ENCODE measurements around the gene SND1.
A peak's percentile ranks its signal among the peaks of the same experiment; 100 is the strongest.

Gene SND1

DNA sequence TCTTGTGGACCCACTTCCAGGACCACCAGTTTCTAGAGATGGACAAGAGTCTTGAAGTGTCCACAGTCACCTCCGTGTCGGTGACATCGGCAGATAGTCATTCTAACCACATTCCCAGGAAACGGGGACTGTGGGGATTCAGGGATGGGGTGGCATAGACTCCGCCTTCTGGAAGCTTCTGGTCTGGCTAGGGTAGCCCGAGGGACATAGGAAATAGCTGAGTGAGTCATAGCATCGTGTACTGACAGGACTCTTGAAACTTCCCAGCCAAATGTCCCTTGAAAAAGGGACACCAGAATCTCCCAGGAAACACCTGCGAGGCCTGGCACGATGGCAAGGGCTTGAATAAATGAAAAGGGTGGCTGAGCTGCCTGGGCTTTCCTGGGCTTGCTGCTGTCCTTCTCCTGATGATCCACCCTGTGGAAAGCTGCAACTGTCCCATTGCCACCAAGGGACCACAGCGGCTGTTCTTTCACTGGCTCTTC is 463.4 kb downstream of the SND1 start:
- 57% methylated on average over 7 of the region's 10 CpGs for WGBS
- Histone ChIP-seq H2AFZ (ENCODE audit: low read depth, low read length) (no peak overlapping the region), H2BK5ac (ENCODE audit: low read depth, low read length, poor library complexity, severe bottlenecking) (no peak overlapping the region), H2BK15ac (ENCODE audit: low read depth, poor library complexity, severe bottlenecking) (no peak overlapping the region), H3K36me3 (ENCODE audit: control insufficient read depth in 1 of 2, insufficient read depth in 2 of 2, low read depth in 1 of 2, low read length in 2 of 2) (no peaks in the 10 kb centered on the region), H3K23ac (ENCODE audit: low read length in 2 of 2) (no peak overlapping the region), H3K27ac (ENCODE audit: low read length, poor library complexity, severe bottlenecking) (no peak overlapping the region), H3K4me3 (ENCODE audit: insufficient read depth in 1 of 2, low read depth in 1 of 2, low read length in 2 of 2) (no peak overlapping the region), H3K14ac (ENCODE audit: low read length in 2 of 2) (no peak overlapping the region), H3K9me3 (ENCODE audit: control insufficient read depth, low read length) (no peaks in the 10 kb centered on the region), H2BK12ac (ENCODE audit: low read length in 2 of 2) (no peak overlapping the region), H3K18ac (ENCODE audit: low read depth in 1 of 2, low read length in 2 of 2) (no peak overlapping the region), H3K4me1 (ENCODE audit: control insufficient read depth, insufficient read depth, low read depth, low read length) (peaks cover 6% of the 10 kb centered on the region), H4K8ac (ENCODE audit: low read length) (no peak overlapping the region), H3K9ac (ENCODE audit: low read length) (no peak overlapping the region), H2AK5ac (ENCODE audit: low read length, severe bottlenecking) (no peak overlapping the region), H4K91ac (ENCODE audit: low read length) (no peak overlapping the region), H2BK120ac (ENCODE audit: low read depth, low read length) (no peak overlapping the region), H3K4ac (ENCODE audit: low read depth in 1 of 2, low read length in 2 of 2) (no peak overlapping the region), H3K79me1 (replicated peaks; ENCODE audit: low read length, poor library complexity, severe bottlenecking) (no peaks in the 10 kb centered on the region), H3K4me2 (ENCODE audit: low read length, poor library complexity, severe bottlenecking) (no peak overlapping the region), H3K27me3 (ENCODE audit: control insufficient read depth in 1 of 2, insufficient read depth in 1 of 2, low read length in 2 of 2) (peaks cover 37 to 62% of the 10 kb centered on the region in 2 experiments)
- peak; percentile 57 for DNase-seq

- DNase-seq, result no peak
- H3K4me2 ChIP-seq (ENCODE audit: low read length, poor library complexity, severe bottlenecking), result no peak overlapping the region
- H3K27ac ChIP-seq (ENCODE audit: low read length, poor library complexity, severe bottlenecking), result no peak overlapping the region
- no peak overlapping the region for H3K14ac ChIP-seq (ENCODE audit: low read length in 2 of 2)
- H3K18ac ChIP-seq (ENCODE audit: low read depth in 1 of 2, low read length in 2 of 2), result no peak overlapping the region
- no peak overlapping the region for H2BK12ac ChIP-seq (ENCODE audit: low read length in 2 of 2)
- H3K27me3 ChIP-seq (ENCODE audit: control insufficient read depth in 1 of 2, insufficient read depth in 1 of 2, low read length in 2 of 2), result peaks cover 35 to 67% of the 10 kb centered on the region in 2 experiments
- peaks cover 6% of the 10 kb centered on the region for H3K4me1 ChIP-seq (ENCODE audit: control insufficient read depth, insufficient read depth, low read depth, low read length)
- no peak overlapping the region for H3K4me3 ChIP-seq (ENCODE audit: insufficient read depth in 1 of 2, low read depth in 1 of 2, low read length in 2 of 2)
- H2AK5ac ChIP-seq (ENCODE audit: low read length, severe bottlenecking), result no peak overlapping the region
- H3K79me1 ChIP-seq (replicated peaks; ENCODE audit: low read length, poor library complexity, severe bottlenecking), result no peaks in the 10 kb centered on the region
- H4K91ac ChIP-seq (ENCODE audit: low read length), result no peak overlapping the region
- H3K23ac ChIP-seq (ENCODE audit: low read length in 2 of 2), result peak overlapping the region in 1 of 2 experiments; percentile 48
- no peak overlapping the region for H2BK15ac ChIP-seq (ENCODE audit: low read depth, poor library complexity, severe bottlenecking)
- no peak overlapping the region for H3K9ac ChIP-seq (ENCODE audit: low read length)
- WGBS, result 88% methylated on average over 16 of the region's 16 CpGs
- no peak overlapping the region for H2BK5ac ChIP-seq (ENCODE audit: low read depth, low read length, poor library complexity, severe bottlenecking)
- no peak overlapping the region for H3K4ac ChIP-seq (ENCODE audit: low read depth in 1 of 2, low read length in 2 of 2)
- H2AFZ ChIP-seq (ENCODE audit: low read depth, low read length), result no peak overlapping the region
- H3K9me3 ChIP-seq (ENCODE audit: control insufficient read depth, low read length), result no peaks in the 10 kb centered on the region
- no peak overlapping the region for H4K8ac ChIP-seq (ENCODE audit: low read length)
- no peak overlapping the region for H2BK120ac ChIP-seq (ENCODE audit: low read depth, low read length)
- H3K36me3 ChIP-seq (ENCODE audit: control insufficient read depth in 1 of 2, insufficient read depth in 2 of 2, low read depth in 1 of 2, low read length in 2 of 2), result no peaks in the 10 kb centered on the region
These were observed 464.1 kb downstream of the SND1 start for GRCh38 chr7:128115821-128116723.

DNA sequence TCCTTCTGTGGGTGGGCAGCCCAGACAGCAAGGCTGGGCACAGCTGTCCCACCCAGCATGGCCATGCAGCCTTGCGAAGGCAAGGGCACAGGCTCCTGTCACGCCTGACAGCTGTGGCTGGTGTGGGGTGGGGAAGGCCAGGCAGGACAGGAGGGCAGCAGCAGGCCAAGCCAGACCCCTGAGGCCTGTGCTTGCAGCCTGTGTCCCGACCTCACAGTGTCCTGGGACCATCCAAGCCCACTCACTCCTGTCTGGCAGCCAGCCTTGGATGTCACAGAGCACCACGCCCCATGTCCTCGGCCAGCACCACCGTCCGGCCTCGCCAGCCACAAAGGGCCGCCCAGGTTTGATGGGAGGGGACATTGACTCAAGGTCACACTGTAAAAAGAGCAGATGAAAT is 464.7 kb downstream of the SND1 start:
- H3K9ac ChIP-seq (ENCODE audit: low read length), result no peak overlapping the region
- DNase-seq, result no peak
- no peak overlapping the region for H2AFZ ChIP-seq (ENCODE audit: low read depth, low read length)
- no peaks in the 10 kb centered on the region for H3K9me3 ChIP-seq (ENCODE audit: control insufficient read depth, low read length)
- no peaks in the 10 kb centered on the region for H3K79me1 ChIP-seq (replicated peaks; ENCODE audit: low read length, poor library complexity, severe bottlenecking)
- peaks cover 37 to 66% of the 10 kb centered on the region in 2 experiments for H3K27me3 ChIP-seq (ENCODE audit: control insufficient read depth in 1 of 2, insufficient read depth in 1 of 2, low read length in 2 of 2)
- H3K36me3 ChIP-seq (ENCODE audit: control insufficient read depth in 1 of 2, insufficient read depth in 2 of 2, low read depth in 1 of 2, low read length in 2 of 2), result no peaks in the 10 kb centered on the region
- peaks cover 6% of the 10 kb centered on the region for H3K4me1 ChIP-seq (ENCODE audit: control insufficient read depth, insufficient read depth, low read depth, low read length)
- no peak overlapping the region for H2BK120ac ChIP-seq (ENCODE audit: low read depth, low read length)
- no peak overlapping the region for H3K4me2 ChIP-seq (ENCODE audit: low read length, poor library complexity, severe bottlenecking)
- H3K18ac ChIP-seq (ENCODE audit: low read depth in 1 of 2, low read length in 2 of 2), result no peak overlapping the region
- no peak overlapping the region for H2BK12ac ChIP-seq (ENCODE audit: low read length in 2 of 2)
- H4K8ac ChIP-seq (ENCODE audit: low read length), result no peak overlapping the region
- no peak overlapping the region for H3K23ac ChIP-seq (ENCODE audit: low read length in 2 of 2)
- H3K4me3 ChIP-seq (ENCODE audit: insufficient read depth in 1 of 2, low read depth in 1 of 2, low read length in 2 of 2), result no peak overlapping the region
- H3K4ac ChIP-seq (ENCODE audit: low read depth in 1 of 2, low read length in 2 of 2), result no peak overlapping the region
- H4K91ac ChIP-seq (ENCODE audit: low read length), result peak overlapping the region; percentile 45
- no peak overlapping the region for H3K27ac ChIP-seq (ENCODE audit: low read length, poor library complexity, severe bottlenecking)
- H2BK5ac ChIP-seq (ENCODE audit: low read depth, low read length, poor library complexity, severe bottlenecking), result no peak overlapping the region
- H3K14ac ChIP-seq (ENCODE audit: low read length in 2 of 2), result peak overlapping the region in 1 of 2 experiments; percentile 41
- 88% methylated on average over 9 of the region's 9 CpGs for WGBS
- H2BK15ac ChIP-seq (ENCODE audit: low read depth, poor library complexity, severe bottlenecking), result no peak overlapping the region
- H2AK5ac ChIP-seq (ENCODE audit: low read length, severe bottlenecking), result no peak overlapping the region

DNA sequence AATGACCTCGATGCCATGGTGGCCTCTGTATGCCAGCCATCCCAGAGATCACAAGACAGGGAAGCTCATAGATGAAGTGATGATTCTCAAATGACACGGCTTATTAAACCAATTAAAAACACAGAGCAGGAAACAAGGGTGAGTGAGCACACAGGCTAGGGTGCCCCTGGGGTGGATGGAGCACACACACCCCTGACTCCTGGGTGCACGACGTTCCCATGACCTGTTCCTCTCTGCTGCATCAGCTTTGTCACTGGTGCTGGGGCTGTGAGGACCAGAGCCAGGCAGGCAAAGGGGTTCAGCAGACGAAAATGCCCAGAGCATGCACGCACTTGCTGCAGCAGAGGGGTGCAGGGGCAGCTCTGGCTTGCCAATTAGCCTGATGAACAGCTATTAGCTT is 465.7 kb downstream of the SND1 start:
- DNase-seq, result no peak
- Histone ChIP-seq H3K27ac (ENCODE audit: low read length, poor library complexity, severe bottlenecking) (no peak overlapping the region), H3K4me2 (ENCODE audit: low read length, poor library complexity, severe bottlenecking) (no peak overlapping the region)

More for the DNA sequence above, 465.7 kb downstream of the SND1 start:
- H2AK5ac ChIP-seq (ENCODE audit: low read length, severe bottlenecking), result no peak overlapping the region
- no peak overlapping the region for H4K91ac ChIP-seq (ENCODE audit: low read length)
- peaks cover 44 to 59% of the 10 kb centered on the region in 2 experiments for H3K27me3 ChIP-seq (ENCODE audit: control insufficient read depth in 1 of 2, insufficient read depth in 1 of 2, low read length in 2 of 2)
- no peak overlapping the region for H4K8ac ChIP-seq (ENCODE audit: low read length)
- no peaks in the 10 kb centered on the region for H3K9me3 ChIP-seq (ENCODE audit: control insufficient read depth, low read length)
- no peak overlapping the region for H2BK12ac ChIP-seq (ENCODE audit: low read length in 2 of 2)
- H2BK5ac ChIP-seq (ENCODE audit: low read depth, low read length, poor library complexity, severe bottlenecking), result no peak overlapping the region
- peaks cover 6% of the 10 kb centered on the region for H3K4me1 ChIP-seq (ENCODE audit: control insufficient read depth, insufficient read depth, low read depth, low read length)
- H3K4me3 ChIP-seq (ENCODE audit: insufficient read depth in 1 of 2, low read depth in 1 of 2, low read length in 2 of 2), result no peak overlapping the region
- 91% methylated on average over 6 of the region's 6 CpGs for WGBS
- no peak overlapping the region for H3K4ac ChIP-seq (ENCODE audit: low read depth in 1 of 2, low read length in 2 of 2)
- no peak overlapping the region for H2AFZ ChIP-seq (ENCODE audit: low read depth, low read length)
- H3K9ac ChIP-seq (ENCODE audit: low read length), result no peak overlapping the region
- no peak overlapping the region for H3K18ac ChIP-seq (ENCODE audit: low read depth in 1 of 2, low read length in 2 of 2)
- H3K79me1 ChIP-seq (replicated peaks; ENCODE audit: low read length, poor library complexity, severe bottlenecking), result no peaks in the 10 kb centered on the region
- H3K23ac ChIP-seq (ENCODE audit: low read length in 2 of 2), result no peak overlapping the region
- peak overlapping the region in 1 of 2 experiments; percentile 69 for H3K14ac ChIP-seq (ENCODE audit: low read length in 2 of 2)
- no peak overlapping the region for H2BK120ac ChIP-seq (ENCODE audit: low read depth, low read length)
- H2BK15ac ChIP-seq (ENCODE audit: low read depth, poor library complexity, severe bottlenecking), result no peak overlapping the region
- H3K36me3 ChIP-seq (ENCODE audit: control insufficient read depth in 1 of 2, insufficient read depth in 2 of 2, low read depth in 1 of 2, low read length in 2 of 2), result no peaks in the 10 kb centered on the region
